ENCODE results near the gene SLX1B.
"Not testable (repeated sequence)": the region's sequence is repeated elsewhere in the genome, so short reads cannot be mapped to it uniquely, and the experiment has no call there.

DNA sequence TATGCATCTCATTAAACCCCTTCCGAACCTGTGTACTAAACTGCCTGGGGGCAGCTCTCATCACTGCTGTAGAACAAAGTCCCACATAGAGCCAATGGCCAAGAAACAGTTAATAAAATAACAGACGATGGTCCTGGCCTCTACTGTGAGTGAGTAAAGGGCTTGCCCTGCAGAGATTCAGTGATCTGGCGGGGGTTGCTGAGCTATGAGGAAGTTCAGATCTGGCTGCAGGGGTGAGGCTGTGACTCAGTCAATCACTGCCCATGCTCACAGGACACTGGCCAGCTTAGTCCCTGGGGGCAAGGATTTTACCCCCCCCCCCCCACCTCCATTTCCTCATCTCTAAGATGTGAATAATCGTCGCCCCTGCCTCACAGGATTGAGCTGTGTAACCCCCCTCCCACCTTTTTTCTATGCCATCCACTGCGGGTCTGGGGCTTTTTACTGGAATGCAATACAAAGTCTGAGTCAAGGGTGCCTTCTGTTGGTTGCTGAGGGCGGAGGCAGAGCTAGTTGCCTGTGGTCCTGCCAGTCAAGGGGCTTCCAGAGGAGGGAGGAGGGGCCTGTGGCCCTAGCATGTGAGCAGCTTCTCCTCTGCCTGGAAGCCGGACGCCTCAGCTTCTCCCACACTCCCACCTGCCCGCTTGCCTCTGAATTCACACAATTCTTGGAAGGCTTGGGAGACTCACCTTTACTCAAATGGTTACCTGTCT is 13.5 kb downstream of the SLX1B start:
- not testable (repeated sequence) for TF ChIP-seq GATAD2B (conservative IDR thresholded peaks at IDR 0.05; ENCODE audit: low read depth); SIN3A (IDR thresholded peaks at IDR 0.05; ENCODE audit: low read depth, low read length); TAF1 (IDR thresholded peaks at IDR 0.05; ENCODE audit: borderline replicate concordance, low read depth, low read length); FOXK2 (IDR thresholded peaks at IDR 0.05); SMAD1 (IDR thresholded peaks at IDR 0.05; ENCODE audit: low read depth, partially characterized antibody); RAD21 (IDR thresholded peaks at IDR 0.05; ENCODE audit: insufficient read depth, low read depth, low read length); RELA (IDR thresholded peaks at IDR 0.05; ENCODE audit: borderline replicate concordance, partially characterized antibody); SPI1 (IDR thresholded peaks at IDR 0.05; ENCODE audit: borderline replicate concordance, insufficient read depth, low read depth, low read length); MXI1 (IDR thresholded peaks at IDR 0.05; ENCODE audit: low read depth, low read length)
- TF ChIP-seq, protein P1, sequence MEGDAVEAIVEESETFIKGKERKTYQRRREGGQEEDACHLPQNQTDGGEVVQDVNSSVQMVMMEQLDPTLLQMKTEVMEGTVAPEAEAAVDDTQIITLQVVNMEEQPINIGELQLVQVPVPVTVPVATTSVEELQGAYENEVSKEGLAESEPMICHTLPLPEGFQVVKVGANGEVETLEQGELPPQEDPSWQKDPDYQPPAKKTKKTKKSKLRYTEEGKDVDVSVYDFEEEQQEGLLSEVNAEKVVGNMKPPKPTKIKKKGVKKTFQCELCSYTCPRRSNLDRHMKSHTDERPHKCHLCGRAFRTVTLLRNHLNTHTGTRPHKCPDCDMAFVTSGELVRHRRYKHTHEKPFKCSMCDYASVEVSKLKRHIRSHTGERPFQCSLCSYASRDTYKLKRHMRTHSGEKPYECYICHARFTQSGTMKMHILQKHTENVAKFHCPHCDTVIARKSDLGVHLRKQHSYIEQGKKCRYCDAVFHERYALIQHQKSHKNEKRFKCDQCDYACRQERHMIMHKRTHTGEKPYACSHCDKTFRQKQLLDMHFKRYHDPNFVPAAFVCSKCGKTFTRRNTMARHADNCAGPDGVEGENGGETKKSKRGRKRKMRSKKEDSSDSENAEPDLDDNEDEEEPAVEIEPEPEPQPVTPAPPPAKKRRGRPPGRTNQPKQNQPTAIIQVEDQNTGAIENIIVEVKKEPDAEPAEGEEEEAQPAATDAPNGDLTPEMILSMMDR (IDR thresholded peaks at IDR 0.05 in 2 of 3, conservative IDR thresholded peaks at IDR 0.05 in 1 of 3; ENCODE audit: control insufficient read depth in 2 of 3, extremely low read depth in 1 of 3, insufficient read depth in 1 of 3, low read depth in 3 of 3, low read length in 3 of 3): not testable (repeated sequence)
- TF ChIP-seq, protein P2, sequence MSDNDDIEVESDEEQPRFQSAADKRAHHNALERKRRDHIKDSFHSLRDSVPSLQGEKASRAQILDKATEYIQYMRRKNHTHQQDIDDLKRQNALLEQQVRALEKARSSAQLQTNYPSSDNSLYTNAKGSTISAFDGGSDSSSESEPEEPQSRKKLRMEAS (IDR thresholded peaks at IDR 0.05; ENCODE audit: low read depth, low read length): not testable (repeated sequence)
- TF ChIP-seq, protein P3, sequence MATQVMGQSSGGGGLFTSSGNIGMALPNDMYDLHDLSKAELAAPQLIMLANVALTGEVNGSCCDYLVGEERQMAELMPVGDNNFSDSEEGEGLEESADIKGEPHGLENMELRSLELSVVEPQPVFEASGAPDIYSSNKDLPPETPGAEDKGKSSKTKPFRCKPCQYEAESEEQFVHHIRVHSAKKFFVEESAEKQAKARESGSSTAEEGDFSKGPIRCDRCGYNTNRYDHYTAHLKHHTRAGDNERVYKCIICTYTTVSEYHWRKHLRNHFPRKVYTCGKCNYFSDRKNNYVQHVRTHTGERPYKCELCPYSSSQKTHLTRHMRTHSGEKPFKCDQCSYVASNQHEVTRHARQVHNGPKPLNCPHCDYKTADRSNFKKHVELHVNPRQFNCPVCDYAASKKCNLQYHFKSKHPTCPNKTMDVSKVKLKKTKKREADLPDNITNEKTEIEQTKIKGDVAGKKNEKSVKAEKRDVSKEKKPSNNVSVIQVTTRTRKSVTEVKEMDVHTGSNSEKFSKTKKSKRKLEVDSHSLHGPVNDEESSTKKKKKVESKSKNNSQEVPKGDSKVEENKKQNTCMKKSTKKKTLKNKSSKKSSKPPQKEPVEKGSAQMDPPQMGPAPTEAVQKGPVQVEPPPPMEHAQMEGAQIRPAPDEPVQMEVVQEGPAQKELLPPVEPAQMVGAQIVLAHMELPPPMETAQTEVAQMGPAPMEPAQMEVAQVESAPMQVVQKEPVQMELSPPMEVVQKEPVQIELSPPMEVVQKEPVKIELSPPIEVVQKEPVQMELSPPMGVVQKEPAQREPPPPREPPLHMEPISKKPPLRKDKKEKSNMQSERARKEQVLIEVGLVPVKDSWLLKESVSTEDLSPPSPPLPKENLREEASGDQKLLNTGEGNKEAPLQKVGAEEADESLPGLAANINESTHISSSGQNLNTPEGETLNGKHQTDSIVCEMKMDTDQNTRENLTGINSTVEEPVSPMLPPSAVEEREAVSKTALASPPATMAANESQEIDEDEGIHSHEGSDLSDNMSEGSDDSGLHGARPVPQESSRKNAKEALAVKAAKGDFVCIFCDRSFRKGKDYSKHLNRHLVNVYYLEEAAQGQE (IDR thresholded peaks at IDR 0.05; ENCODE audit: low read depth, low read length): not testable (repeated sequence)
